ENCODE measurements around the gene LRP1. TPM values are rescaled to one million over a fixed set of nuclear protein-coding genes. Genes with fewer than 3 reads are reported as not detected.

LRP1 gene
- total RNA-seq, 1 donor from 2014 or later = 369 TPM

DNA sequence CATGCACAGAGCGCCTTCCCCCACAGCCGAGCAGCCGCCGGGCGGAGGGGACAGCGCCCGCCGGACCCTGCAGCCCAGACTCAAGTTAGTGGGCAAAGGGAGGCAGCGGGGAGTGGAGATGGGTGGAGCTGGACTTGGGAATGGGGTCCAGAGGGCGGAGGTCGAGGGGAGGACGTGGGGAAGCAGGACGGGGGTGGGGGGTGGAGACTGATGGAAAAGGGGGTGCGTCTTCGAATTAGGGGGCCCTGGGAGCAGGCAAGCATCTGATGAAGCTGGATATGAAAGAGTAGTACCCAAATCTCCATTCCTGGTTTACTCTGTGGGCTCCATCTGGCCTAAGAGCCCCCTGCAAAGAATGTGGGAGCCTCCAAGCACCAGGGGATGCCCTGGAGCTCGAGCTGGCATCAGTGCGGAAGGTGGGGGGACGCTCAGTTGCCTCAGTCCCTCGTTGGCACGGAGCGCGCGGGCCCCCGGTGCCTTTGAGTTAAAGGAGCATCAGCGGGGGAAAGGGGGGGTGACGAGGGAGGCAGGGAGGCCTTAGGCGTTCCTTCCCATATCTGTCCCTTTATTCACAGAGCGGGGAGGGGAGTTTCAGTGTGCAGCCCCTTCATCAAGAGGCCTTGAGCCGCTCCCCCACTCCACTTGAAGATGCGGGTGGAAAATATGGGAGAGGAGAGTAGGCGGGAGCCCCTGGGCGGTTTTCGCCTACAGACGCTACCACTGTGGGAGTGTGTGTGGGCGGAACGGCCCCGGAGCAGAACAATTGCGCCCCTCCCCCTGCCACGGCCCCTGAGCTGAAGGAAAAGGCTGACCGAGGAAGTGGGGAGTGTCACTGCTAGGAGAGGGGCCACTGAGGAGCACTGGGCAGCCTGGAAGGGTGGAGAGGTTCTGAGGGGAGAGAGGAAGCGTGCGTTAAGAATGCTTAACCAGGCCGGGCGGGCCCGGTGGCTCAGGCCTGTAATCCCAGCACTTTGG lies 38.7 kb upstream of the LRP1 start:
- peaks cover 53% of the 10 kb centered on the region for H3K79me2 ChIP-seq (ENCODE audit: insufficient read depth, low read length)
- Mint-ChIP-seq H3K9me3 (ENCODE audit: unreplicated experiment) (no peaks in the 10 kb centered on the region), H3K36me3 (ENCODE audit: low read depth, unreplicated experiment) (peaks cover 15% of the 10 kb centered on the region), H3K4me1 (ENCODE audit: low read depth, unreplicated experiment) (peaks cover 35% of the 10 kb centered on the region), H3K4me3 (ENCODE audit: unreplicated experiment) (peak overlapping the region; percentile 98), H3K27me3 (ENCODE audit: low read depth, unreplicated experiment) (no peaks in the 10 kb centered on the region), H3K27ac (ENCODE audit: unreplicated experiment) (peak overlapping the region; percentile 60)
- H3K27ac ChIP-seq (ENCODE audit: low read depth, low read length) = peak overlapping the region; percentile 75
- peak; percentile 36 for DNase-seq (ENCODE audit: low read depth)
- H3K4me1 ChIP-seq (ENCODE audit: insufficient read depth, low read length) = peaks cover 57% of the 10 kb centered on the region
- peaks cover 16% of the 10 kb centered on the region for H3K36me3 ChIP-seq (ENCODE audit: insufficient read depth, low read length)
- H2AFZ ChIP-seq (ENCODE audit: low read depth, low read length) = peak overlapping the region; percentile 58
- H3K9ac ChIP-seq (ENCODE audit: low read length) = peak overlapping the region; percentile 94
- peak overlapping the region; percentile 99 for H3K4me2 ChIP-seq (ENCODE audit: low read length)
- H3K9me3 ChIP-seq (ENCODE audit: insufficient read depth, low read depth, low read length) = no peaks in the 10 kb centered on the region
- peaks cover 47% of the 10 kb centered on the region for H4K20me1 ChIP-seq (ENCODE audit: insufficient read depth, low read length)
- H3K4me3 ChIP-seq (ENCODE audit: insufficient read depth, low read depth, low read length) = peak overlapping the region; percentile 93
- no peaks in the 10 kb centered on the region for H3K27me3 ChIP-seq (ENCODE audit: insufficient read depth, low read length)
- no peak for FAIRE-seq
- TF ChIP-seq EZH2 (IDR thresholded peaks at IDR 0.05; ENCODE audit: insufficient read depth, low read length) = no peak
- TF ChIP-seq, protein P1, sequence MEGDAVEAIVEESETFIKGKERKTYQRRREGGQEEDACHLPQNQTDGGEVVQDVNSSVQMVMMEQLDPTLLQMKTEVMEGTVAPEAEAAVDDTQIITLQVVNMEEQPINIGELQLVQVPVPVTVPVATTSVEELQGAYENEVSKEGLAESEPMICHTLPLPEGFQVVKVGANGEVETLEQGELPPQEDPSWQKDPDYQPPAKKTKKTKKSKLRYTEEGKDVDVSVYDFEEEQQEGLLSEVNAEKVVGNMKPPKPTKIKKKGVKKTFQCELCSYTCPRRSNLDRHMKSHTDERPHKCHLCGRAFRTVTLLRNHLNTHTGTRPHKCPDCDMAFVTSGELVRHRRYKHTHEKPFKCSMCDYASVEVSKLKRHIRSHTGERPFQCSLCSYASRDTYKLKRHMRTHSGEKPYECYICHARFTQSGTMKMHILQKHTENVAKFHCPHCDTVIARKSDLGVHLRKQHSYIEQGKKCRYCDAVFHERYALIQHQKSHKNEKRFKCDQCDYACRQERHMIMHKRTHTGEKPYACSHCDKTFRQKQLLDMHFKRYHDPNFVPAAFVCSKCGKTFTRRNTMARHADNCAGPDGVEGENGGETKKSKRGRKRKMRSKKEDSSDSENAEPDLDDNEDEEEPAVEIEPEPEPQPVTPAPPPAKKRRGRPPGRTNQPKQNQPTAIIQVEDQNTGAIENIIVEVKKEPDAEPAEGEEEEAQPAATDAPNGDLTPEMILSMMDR (IDR thresholded peaks at IDR 0.05; ENCODE audit: insufficient read depth, low read depth, low read length) = no peak

DNA sequence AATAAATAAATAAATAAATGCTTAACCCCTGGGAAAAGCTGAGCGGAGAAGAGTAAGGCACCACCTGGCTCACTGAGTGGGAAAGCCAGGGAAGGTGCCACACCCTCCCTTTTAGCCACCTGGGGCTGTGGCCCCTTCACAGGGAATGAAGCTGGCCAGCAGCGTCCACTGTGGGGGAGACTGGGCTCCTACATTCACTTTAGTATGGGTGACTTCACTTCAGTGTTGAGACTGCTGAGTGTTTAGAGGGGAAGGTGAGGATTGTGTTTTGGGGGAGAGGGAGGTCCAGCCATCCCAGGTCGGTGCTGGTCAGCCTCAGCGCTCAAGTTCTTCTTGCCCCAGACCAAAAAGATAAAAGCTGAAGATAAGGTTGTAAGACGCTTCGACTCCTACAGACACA lies 37.8 kb upstream of the LRP1 start:
- peaks cover 54% of the 10 kb centered on the region for H3K79me2 ChIP-seq (ENCODE audit: insufficient read depth, low read length)
- Mint-ChIP-seq H3K27ac (ENCODE audit: unreplicated experiment) (peak overlapping the region; percentile 63), H3K27me3 (ENCODE audit: low read depth, unreplicated experiment) (no peaks in the 10 kb centered on the region), H3K4me1 (ENCODE audit: low read depth, unreplicated experiment) (peaks cover 44% of the 10 kb centered on the region), H3K4me3 (ENCODE audit: unreplicated experiment) (peak overlapping the region; percentile 98), H3K9me3 (ENCODE audit: unreplicated experiment) (no peaks in the 10 kb centered on the region), H3K36me3 (ENCODE audit: low read depth, unreplicated experiment) (peaks cover 17% of the 10 kb centered on the region)
- no peaks in the 10 kb centered on the region for H3K27me3 ChIP-seq (ENCODE audit: insufficient read depth, low read length)
- H4K20me1 ChIP-seq (ENCODE audit: insufficient read depth, low read length) = peaks cover 53% of the 10 kb centered on the region
- no peaks in the 10 kb centered on the region for H3K9me3 ChIP-seq (ENCODE audit: insufficient read depth, low read depth, low read length)
- H2AFZ ChIP-seq (ENCODE audit: low read depth, low read length) = no peak overlapping the region
- TF ChIP-seq, protein P1 (IDR thresholded peaks at IDR 0.05; ENCODE audit: insufficient read depth, low read depth, low read length) = no peak
- no peak for TF ChIP-seq EZH2 (IDR thresholded peaks at IDR 0.05; ENCODE audit: insufficient read depth, low read length)
- peaks cover 22% of the 10 kb centered on the region for H3K36me3 ChIP-seq (ENCODE audit: insufficient read depth, low read length)
- peak overlapping the region; percentile 93 for H3K4me3 ChIP-seq (ENCODE audit: insufficient read depth, low read depth, low read length)
- H3K4me1 ChIP-seq (ENCODE audit: insufficient read depth, low read length) = peaks cover 58% of the 10 kb centered on the region
- DNase-seq (ENCODE audit: low read depth) (no peak), FAIRE-seq (no peak)
- H3K9ac ChIP-seq (ENCODE audit: low read length) = peak overlapping the region; percentile 94
- H3K4me2 ChIP-seq (ENCODE audit: low read length) = peak overlapping the region; percentile 99
- H3K27ac ChIP-seq (ENCODE audit: low read depth, low read length) = no peak overlapping the region

Data from astrocyte (in vitro differentiated cells and primary cell).